ENCODE results near the gene VKORC1. TPM values are rescaled to one million over a fixed set of nuclear protein-coding genes. Genes with fewer than 3 reads are reported as not detected.

The VKORC1 gene
- total and polyA plus RNA-seq, 4 experiments from 2014 or later: 48.9 to 114 (median 72.5) TPM

GRCh38 chr16:31134091-31134571 lies 39.5 kb upstream of the VKORC1 start:
- DNase-seq: no peak
- POLR2A ChIA-PET (ENCODE audit: partially characterized antibody): interaction anchor here (1.5 kb wide), 1 partner anchor 9 kb away, joined by 4 read pairs; no protein-coding TSS in a partner anchor
- H3K9me3 ChIP-seq (ENCODE audit: control insufficient read depth in 1 of 2, low read length in 2 of 2): no peaks in the 10 kb centered on the region
- intact Hi-C loops (cut with micrococcal nuclease): no loop called here
- Mint-ChIP-seq H3K4me1 (peaks cover 0 to 3% (median 0%) of the 10 kb centered on the region in 4 donors), H3K27ac (peak overlapping the region in 1 of 7 donors; percentile 64), H3K36me3 (peaks cover 4 to 23% of the 10 kb centered on the region in 2 donors), H3K4me3 (no peak overlapping the region), H3K27me3 (no peaks in the 10 kb centered on the region), H3K9me3 (no peaks in the 10 kb centered on the region)
- H3K36me3 ChIP-seq (ENCODE audit: insufficient read depth, low read length): peaks cover 18% of the 10 kb centered on the region
- no peak overlapping the region for H3K27ac ChIP-seq (ENCODE audit: low read depth, low read length)
- no peaks in the 10 kb centered on the region for H3K27me3 ChIP-seq (ENCODE audit: insufficient read depth, low read length)
- H3K4me3 ChIP-seq (ENCODE audit: low read length in 2 of 2): no peak overlapping the region
- H3K4me1 ChIP-seq (ENCODE audit: insufficient read depth, low read length): no peaks in the 10 kb centered on the region
- CTCF ChIA-PET (ENCODE audit: partially characterized antibody): interaction anchor here (2.6 kb wide), 1 partner anchor 8 kb away, joined by 10 read pairs; no protein-coding TSS in a partner anchor

DNA sequence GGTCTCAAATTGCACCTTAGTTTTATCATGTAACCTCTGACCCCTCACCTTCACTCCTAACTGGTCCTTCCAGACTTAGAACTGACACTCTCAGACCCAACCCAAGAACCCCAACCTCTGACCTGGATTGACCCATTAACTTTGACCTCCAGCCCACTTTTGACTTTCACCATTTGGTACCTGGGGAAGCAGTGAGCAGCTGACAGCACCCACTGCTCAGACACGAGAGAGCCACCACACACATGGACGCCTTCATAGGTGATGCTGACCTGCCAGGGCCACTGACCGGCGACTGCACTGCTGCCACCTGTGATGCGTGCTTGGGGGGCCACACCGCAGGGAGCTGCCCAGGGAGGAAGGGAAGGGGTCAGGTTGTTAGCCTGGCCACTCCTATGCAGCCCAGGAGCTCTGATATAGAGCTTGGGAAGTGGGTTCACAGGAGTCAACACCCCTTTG lies 38.5 kb upstream of the VKORC1 start:
- peaks cover 12 to 30% of the 10 kb centered on the region in 2 donors for H3K36me3 Mint-ChIP-seq
- POLR2A ChIA-PET (ENCODE audit: partially characterized antibody): interaction anchor here (1.0 to 1.5 kb wide), 2 partner anchors 9 to 15 kb away, joined by 3 to 6 read pairs; partner anchors contain the start of gene KAT8
- peaks cover 19% of the 10 kb centered on the region for H3K36me3 ChIP-seq (ENCODE audit: insufficient read depth, low read length)
- intact Hi-C loops (cut with micrococcal nuclease): no loop called here
- H3K4me1 ChIP-seq (ENCODE audit: insufficient read depth, low read length): no peaks in the 10 kb centered on the region
- H3K27ac Mint-ChIP-seq: no peak overlapping the region
- H3K27me3 Mint-ChIP-seq: no peaks in the 10 kb centered on the region
- no peak overlapping the region for H3K4me3 Mint-ChIP-seq
- no peaks in the 10 kb centered on the region for H3K27me3 ChIP-seq (ENCODE audit: insufficient read depth, low read length)
- no peak overlapping the region for H3K4me3 ChIP-seq (ENCODE audit: low read length in 2 of 2)
- no peak for DNase-seq
- H3K4me1 Mint-ChIP-seq: peaks cover 0 to 3% (median 0%) of the 10 kb centered on the region in 4 donors
- no peak overlapping the region for H3K27ac ChIP-seq (ENCODE audit: low read depth, low read length)
- H3K9me3 ChIP-seq (ENCODE audit: control insufficient read depth in 1 of 2, low read length in 2 of 2): no peaks in the 10 kb centered on the region
- no peaks in the 10 kb centered on the region for H3K9me3 Mint-ChIP-seq
- CTCF ChIA-PET (ENCODE audit: partially characterized antibody): interaction anchor here (2.6 kb wide), 1 partner anchor 9 kb away, joined by 10 read pairs; no protein-coding TSS in a partner anchor

- intact Hi-C loops (cut with micrococcal nuclease): no loop called here
- no peaks in the 10 kb centered on the region for H3K27me3 ChIP-seq (ENCODE audit: insufficient read depth, low read length)
- Mint-ChIP-seq H3K4me1 (peaks cover 0 to 3% (median 0%) of the 10 kb centered on the region in 4 donors), H3K27me3 (no peaks in the 10 kb centered on the region), H3K9me3 (no peaks in the 10 kb centered on the region), H3K36me3 (peaks cover 16 to 36% of the 10 kb centered on the region in 2 donors), H3K4me3 (no peak overlapping the region), H3K27ac (peak overlapping the region in 1 of 7 donors; percentile 4)
- CTCF ChIA-PET (ENCODE audit: partially characterized antibody): interaction anchor here (2.6 kb wide), 1 partner anchor 10 kb away, joined by 10 read pairs; no protein-coding TSS in a partner anchor
- no peaks in the 10 kb centered on the region for H3K4me1 ChIP-seq (ENCODE audit: insufficient read depth, low read length)
- H3K4me3 ChIP-seq (ENCODE audit: low read length in 2 of 2): no peak overlapping the region
- no peaks in the 10 kb centered on the region for H3K9me3 ChIP-seq (ENCODE audit: control insufficient read depth in 1 of 2, low read length in 2 of 2)
- POLR2A ChIA-PET (ENCODE audit: partially characterized antibody): interaction anchor here (1.0 to 1.5 kb wide), 3 partner anchors 10 to 15 kb away, joined by 3 to 7 read pairs (median 6); partner anchors contain the start of gene KAT8
- peaks cover 24% of the 10 kb centered on the region for H3K36me3 ChIP-seq (ENCODE audit: insufficient read depth, low read length)
- no peak overlapping the region for H3K27ac ChIP-seq (ENCODE audit: low read depth, low read length)
- no peak for DNase-seq
These were observed 37.8 kb upstream of the VKORC1 start for GRCh38 chr16:31132303-31132979.

- Mint-ChIP-seq H3K9me3 (no peaks in the 10 kb centered on the region), H3K27me3 (no peaks in the 10 kb centered on the region), H3K4me1 (peaks cover 0 to 3% (median 0%) of the 10 kb centered on the region in 4 donors), H3K36me3 (peaks cover 16 to 39% of the 10 kb centered on the region in 2 donors), H3K4me3 (no peak overlapping the region), H3K27ac (no peak overlapping the region)
- Histone ChIP-seq H3K27me3 (ENCODE audit: insufficient read depth, low read length) (no peaks in the 10 kb centered on the region), H3K4me3 (ENCODE audit: low read length in 2 of 2) (no peak overlapping the region), H3K9me3 (ENCODE audit: control insufficient read depth in 1 of 2, low read length in 2 of 2) (no peaks in the 10 kb centered on the region), H3K36me3 (ENCODE audit: insufficient read depth, low read length) (peaks cover 30% of the 10 kb centered on the region), H3K4me1 (ENCODE audit: insufficient read depth, low read length) (no peaks in the 10 kb centered on the region), H3K27ac (ENCODE audit: low read depth, low read length) (no peak overlapping the region)
- CTCF ChIA-PET (ENCODE audit: partially characterized antibody): interaction anchor here (1.5 kb wide), 1 partner anchor 10 kb away, joined by 3 read pairs; no protein-coding TSS in a partner anchor
- no peak for DNase-seq
- intact Hi-C loops (cut with micrococcal nuclease): no loop called here
- POLR2A ChIA-PET (ENCODE audit: partially characterized antibody): interaction anchor here (1.1 kb wide), 2 partner anchors 11 to 14 kb away, joined by 3 to 7 read pairs; partner anchors contain the start of gene KAT8
These were observed 37.3 kb upstream of the VKORC1 start for GRCh38 chr16:31131841-31132271.

- intact Hi-C loops (cut with micrococcal nuclease): no loop called here
- Mint-ChIP-seq H3K4me1 (peaks cover 0 to 3% (median under 1%) of the 10 kb centered on the region in 4 donors), H3K27me3 (no peaks in the 10 kb centered on the region), H3K9me3 (no peaks in the 10 kb centered on the region), H3K36me3 (peaks cover 17 to 40% of the 10 kb centered on the region in 2 donors), H3K4me3 (no peak overlapping the region), H3K27ac (no peak overlapping the region)
- peaks cover 31% of the 10 kb centered on the region for H3K36me3 ChIP-seq (ENCODE audit: insufficient read depth, low read length)
- no peaks in the 10 kb centered on the region for H3K9me3 ChIP-seq (ENCODE audit: control insufficient read depth in 1 of 2, low read length in 2 of 2)
- H3K4me1 ChIP-seq (ENCODE audit: insufficient read depth, low read length): no peaks in the 10 kb centered on the region
- no peak overlapping the region for H3K4me3 ChIP-seq (ENCODE audit: low read length in 2 of 2)
- no peak for DNase-seq
- ChIA-PET CTCF (ENCODE audit: partially characterized antibody) (interaction anchor here (1.5 kb wide), 1 partner anchor 11 kb away, joined by 3 read pairs; no protein-coding TSS in a partner anchor), POLR2A (ENCODE audit: partially characterized antibody) (interaction anchor here (1.1 kb wide), 2 partner anchors 11 to 14 kb away, joined by 3 to 7 read pairs; partner anchors contain the start of gene KAT8)
- H3K27ac ChIP-seq (ENCODE audit: low read depth, low read length): no peak overlapping the region
- no peaks in the 10 kb centered on the region for H3K27me3 ChIP-seq (ENCODE audit: insufficient read depth, low read length)
These were observed 36.8 kb upstream of the VKORC1 start for GRCh38 chr16:31131416-31131815.

- no peaks in the 10 kb centered on the region for H3K9me3 ChIP-seq (ENCODE audit: control insufficient read depth in 1 of 2, low read length in 2 of 2)
- Mint-ChIP-seq H3K27ac (no peak overlapping the region), H3K4me3 (no peak overlapping the region), H3K36me3 (peaks cover 22 to 45% of the 10 kb centered on the region in 2 donors), H3K27me3 (no peaks in the 10 kb centered on the region), H3K4me1 (peaks cover 0 to 5% (median 1%) of the 10 kb centered on the region in 4 donors), H3K9me3 (no peaks in the 10 kb centered on the region)
- no peak overlapping the region for H3K4me3 ChIP-seq (ENCODE audit: low read length in 2 of 2)
- no peaks in the 10 kb centered on the region for H3K4me1 ChIP-seq (ENCODE audit: insufficient read depth, low read length)
- DNase-seq: no peak
- H3K27me3 ChIP-seq (ENCODE audit: insufficient read depth, low read length): no peaks in the 10 kb centered on the region
- H3K27ac ChIP-seq (ENCODE audit: low read depth, low read length): no peak overlapping the region
- ChIA-PET CTCF (ENCODE audit: partially characterized antibody) (interaction anchor here (1.5 kb wide), 1 partner anchor 11 kb away, joined by 3 read pairs; no protein-coding TSS in a partner anchor), POLR2A (ENCODE audit: partially characterized antibody) (interaction anchor here (0.6 to 1.1 kb wide), 3 partner anchors 9 to 13 kb away, joined by 3 to 7 read pairs (median 3); partner anchors contain the start of gene KAT8)
- intact Hi-C loops (cut with micrococcal nuclease): no loop called here
- H3K36me3 ChIP-seq (ENCODE audit: insufficient read depth, low read length): peaks cover 31% of the 10 kb centered on the region
These were observed 36.3 kb upstream of the VKORC1 start for GRCh38 chr16:31130899-31131298.
